DOHH2 (cell line): ENCODE measurements around the gene AHI1.

Source experiments
- H3F3A ChIP-seq: fragments of 200-600 bp; sonication (generic), shearing (Covaris generic); 2 replicates; pipeline ENCODE4 v1.6.0; 2016; ENCODE audit warnings: antibody characterized with exemption, mild to moderate bottlenecking; ENCODE audit not compliant: control insufficient read depth, insufficient read depth
- H3K27ac ChIP-seq: fragments of 200-600 bp; sonication (generic); 2 replicates; pipeline ENCODE4 v1.5.1; 2014; ENCODE audit warnings: low read depth, mild to moderate bottlenecking, low read length, moderate library complexity
- H3K27me3 ChIP-seq: fragments of 200-600 bp; sonication (generic); 2 replicates; pipeline ENCODE4 v1.6.1; 2014; ENCODE audit warnings: mild to moderate bottlenecking, low read length, mixed read lengths; ENCODE audit not compliant: control insufficient read depth
- H3K36me3 ChIP-seq: fragments of 200-600 bp; sonication (generic); 2 replicates; pipeline ENCODE4 v1.6.1; 2014; ENCODE audit warnings: mild to moderate bottlenecking, low read length, moderate library complexity, mixed read lengths; ENCODE audit not compliant: control insufficient read depth
- H3K4me1 ChIP-seq: fragments of 200-600 bp; sonication (generic); 2 replicates; pipeline ENCODE4 v1.6.1; 2014; ENCODE audit warnings: mild to moderate bottlenecking, low read length, mixed read lengths; ENCODE audit not compliant: control insufficient read depth
- H3K4me2 ChIP-seq: fragments of 200-600 bp; sonication (generic); 2 replicates; pipeline ENCODE4 v1.6.0; 2014; ENCODE audit warnings: mild to moderate bottlenecking, low read length, moderate library complexity
- H3K4me3 ChIP-seq: fragments of 200-600 bp; sonication (generic); 2 replicates; pipeline ENCODE4 v1.5.1; 2014; ENCODE audit warnings: mild to moderate bottlenecking, low read length, mixed read lengths
- H3K79me2 ChIP-seq: fragments of 200-600 bp; sonication (generic); 2 replicates; pipeline ENCODE4 v1.6.1; 2014; ENCODE audit warnings: mild to moderate bottlenecking, low read length, mixed read lengths; ENCODE audit not compliant: control insufficient read depth
- H3K9me2 ChIP-seq: fragments of 200-600 bp; sonication (generic); replicated peaks from 2 replicates; pipeline ENCODE4 v1.6.1; 2014; ENCODE audit warnings: mild to moderate bottlenecking, low read length, mixed read lengths; ENCODE audit not compliant: control insufficient read depth
- H3K9me3 ChIP-seq: fragments of 200-600 bp; sonication (generic); 2 replicates; pipeline ENCODE4 v1.6.1; 2014; ENCODE audit warnings: antibody characterized with exemption, low read length, mixed read lengths; ENCODE audit not compliant: control insufficient read depth, insufficient read depth
- H4K20me1 ChIP-seq: fragments of 200-600 bp; sonication (generic); 2 replicates; pipeline ENCODE4 v1.6.0; 2014; ENCODE audit warnings: low read depth, mild to moderate bottlenecking, antibody characterized with exemption, low read length, moderate library complexity; ENCODE audit not compliant: control insufficient read depth, insufficient read depth
- CTCF ChIP-seq: fragments of 200-600 bp; sonication (generic); IDR thresholded peaks from one replicate; pipeline ENCODE4 v1.5.1; 2014; ENCODE audit warnings: antibody characterized with exemption, mild to moderate bottlenecking, low read depth, low read length; ENCODE audit not compliant: poor library complexity, severe bottlenecking
- EZH2phosphoT487 ChIP-seq: fragments of 200-600 bp; sonication (generic); IDR thresholded peaks from 2 replicates; pipeline ENCODE4 v1.6.1; 2017; ENCODE audit warnings: borderline replicate concordance, mild to moderate bottlenecking, antibody characterized with exemption, low read length, moderate library complexity, mixed read lengths

The AHI1 gene

GRCh38 chr6:135323979-135324378, 173.6 kb downstream of the AHI1 start:
- Histone ChIP-seq H3K4me3 (no peak overlapping the region), H3F3A (no peaks in the 10 kb centered on the region), H3K9me3 (no peaks in the 10 kb centered on the region), H3K9me2 (no peaks in the 10 kb centered on the region), H3K27me3 (no peaks in the 10 kb centered on the region), H3K27ac (no peak overlapping the region), H3K4me2 (no peak overlapping the region), H4K20me1 (no peaks in the 10 kb centered on the region), H3K4me1 (peaks cover 12% of the 10 kb centered on the region), H3K36me3 (no peaks in the 10 kb centered on the region), H3K79me2 (no peaks in the 10 kb centered on the region)
- TF ChIP-seq CTCF (no peak), EZH2phosphoT487 (no peak)

GRCh38 chr6:135323202-135323668, 174.3 kb downstream of the AHI1 start:
- H3F3A ChIP-seq = no peaks in the 10 kb centered on the region
- peaks cover 12% of the 10 kb centered on the region for H3K4me1 ChIP-seq
- no peak overlapping the region for H3K27ac ChIP-seq
- H3K27me3 ChIP-seq = no peaks in the 10 kb centered on the region
- H3K36me3 ChIP-seq = no peaks in the 10 kb centered on the region
- TF ChIP-seq CTCF (no peak), EZH2phosphoT487 (no peak)
- no peak overlapping the region for H3K4me2 ChIP-seq
- no peaks in the 10 kb centered on the region for H3K9me3 ChIP-seq
- no peak overlapping the region for H3K4me3 ChIP-seq
- H4K20me1 ChIP-seq = no peaks in the 10 kb centered on the region
- no peaks in the 10 kb centered on the region for H3K79me2 ChIP-seq
- H3K9me2 ChIP-seq = no peaks in the 10 kb centered on the region

- Histone ChIP-seq H3K9me3 (no peaks in the 10 kb centered on the region), H3F3A (no peaks in the 10 kb centered on the region), H3K4me3 (no peak overlapping the region), H3K79me2 (no peaks in the 10 kb centered on the region), H3K27me3 (no peaks in the 10 kb centered on the region), H3K36me3 (no peaks in the 10 kb centered on the region), H3K4me1 (peaks cover 12% of the 10 kb centered on the region), H3K4me2 (no peak overlapping the region), H3K27ac (no peak overlapping the region), H3K9me2 (no peaks in the 10 kb centered on the region), H4K20me1 (no peaks in the 10 kb centered on the region)
- no peak for TF ChIP-seq CTCF
- TF ChIP-seq EZH2phosphoT487 = no peak
Measured at GRCh38 chr6:135322427-135323201, 174.9 kb downstream of the AHI1 start.
